GM12878 (cell line): ENCODE results near the gene BRD2. TPM values are rescaled to one million over a fixed set of nuclear protein-coding genes. Genes with fewer than 3 reads are reported as not detected.

ENCODE experiments used
- FOXM1 ChIP-seq: IDR thresholded peaks from 2 replicates; pipeline ENCODE4 v1.6.1; 2012; ENCODE audit warnings: low read depth, mild to moderate bottlenecking, inconsistent platforms, low read length, moderate library complexity
- IKZF1 ChIP-seq: fragments of 450-650 bp; conservative IDR thresholded peaks from 2 replicates; pipeline ENCODE4 v1.6.1; 2017; ENCODE audit warnings: antibody characterized with exemption, mild to moderate bottlenecking
- PKNOX1 ChIP-seq: fragments of 450-650 bp; IDR thresholded peaks from 2 replicates; pipeline ENCODE4 v1.6.1; 2016; ENCODE audit warnings: mild to moderate bottlenecking
- PRDM15 ChIP-seq: fragments of 450-650 bp; formaldehyde crosslinking; IDR thresholded peaks from 2 replicates; pipeline ENCODE4 v1.4.0; 2020; ENCODE audit warnings: mild to moderate bottlenecking, moderate library complexity
- RFX5 ChIP-seq: IDR thresholded peaks from 2 replicates; pipeline ENCODE4 v1.6.1; 2011; ENCODE audit warnings: low read depth, low read length, improper control_type of control experiment
- SIN3A ChIP-seq: IDR thresholded peaks from 2 replicates; pipeline ENCODE4 v1.6.1; 2012; ENCODE audit warnings: low read depth, low read length, improper control_type of control experiment
- SKIL ChIP-seq: fragments of 450-650 bp; IDR thresholded peaks from 2 replicates; pipeline ENCODE4 v1.6.1; 2017; ENCODE audit warnings: mild to moderate bottlenecking, low read depth, inconsistent platforms; ENCODE audit not compliant: poor library complexity, severe bottlenecking
- SMARCA5 ChIP-seq: fragments of 450-650 bp; IDR thresholded peaks from 2 replicates; pipeline ENCODE4 v1.6.1; 2017; ENCODE audit warnings: mild to moderate bottlenecking
- SUZ12 ChIP-seq: fragments of 200-600 bp; sonication (generic); IDR thresholded peaks from one replicate; pipeline ENCODE4 v1.6.1; 2018; ENCODE audit warnings: antibody characterized with exemption, mild to moderate bottlenecking; ENCODE audit not compliant: unreplicated experiment
- polyA plus RNA-seq, 11 experiments: library from polyadenylated mRNA; depleted of rRNA in 4 of 11; unstranded in 6 of 11; stranded (reverse) in 5 of 11; fragments of >200 nt; fragmentation: Nextera tagmentation in 4 of 11; fragmentation: Illumina TruSeq in 1 of 11; extraction: Ambion mirVana in 4 of 11; extraction: Trizol in 1 of 11; gene quantifications; 1 replicate in 1 of 11; 2 replicates in 10 of 11; pipeline versions ENCODE4 v1.2.1 to v1.2.3, GENCODE V29; 2011 to 2016; ENCODE audit warnings: inconsistent platforms in 2 of 11, missing spikeins in 2 of 11, low read depth in 1 of 11
- total RNA-seq, 4 experiments: library from RNA; depleted of rRNA in 3 of 4; stranded (reverse); fragments of >200 nt in 3 of 4; fragmentation: Illumina TruSeq in 1 of 4; extraction: Trizol in 1 of 4; gene quantifications; 2 replicates each; pipeline versions ENCODE4 v1.2.1 to v1.2.3, GENCODE V29; 2013 to 2021
- TF ChIP-seq, protein P1 (sequence below): fragments of 450-650 bp; IDR thresholded peaks from 2 replicates; pipeline ENCODE4 v1.6.1; 2017; ENCODE audit warnings: mild to moderate bottlenecking, moderate library complexity
- TF ChIP-seq, protein P2 (sequence below): fragments of 450-650 bp; IDR thresholded peaks from 2 replicates; pipeline ENCODE4 v1.6.1; 2017; ENCODE audit warnings: antibody characterized with exemption, mild to moderate bottlenecking, moderate library complexity

The BRD2 gene
- total and polyA plus RNA-seq, 10 of the 15 experiments (the other 5 are each of a cell fraction or from before 2014, with no cell fraction given): 32.2 to 239 (median 139) TPM

DNA sequence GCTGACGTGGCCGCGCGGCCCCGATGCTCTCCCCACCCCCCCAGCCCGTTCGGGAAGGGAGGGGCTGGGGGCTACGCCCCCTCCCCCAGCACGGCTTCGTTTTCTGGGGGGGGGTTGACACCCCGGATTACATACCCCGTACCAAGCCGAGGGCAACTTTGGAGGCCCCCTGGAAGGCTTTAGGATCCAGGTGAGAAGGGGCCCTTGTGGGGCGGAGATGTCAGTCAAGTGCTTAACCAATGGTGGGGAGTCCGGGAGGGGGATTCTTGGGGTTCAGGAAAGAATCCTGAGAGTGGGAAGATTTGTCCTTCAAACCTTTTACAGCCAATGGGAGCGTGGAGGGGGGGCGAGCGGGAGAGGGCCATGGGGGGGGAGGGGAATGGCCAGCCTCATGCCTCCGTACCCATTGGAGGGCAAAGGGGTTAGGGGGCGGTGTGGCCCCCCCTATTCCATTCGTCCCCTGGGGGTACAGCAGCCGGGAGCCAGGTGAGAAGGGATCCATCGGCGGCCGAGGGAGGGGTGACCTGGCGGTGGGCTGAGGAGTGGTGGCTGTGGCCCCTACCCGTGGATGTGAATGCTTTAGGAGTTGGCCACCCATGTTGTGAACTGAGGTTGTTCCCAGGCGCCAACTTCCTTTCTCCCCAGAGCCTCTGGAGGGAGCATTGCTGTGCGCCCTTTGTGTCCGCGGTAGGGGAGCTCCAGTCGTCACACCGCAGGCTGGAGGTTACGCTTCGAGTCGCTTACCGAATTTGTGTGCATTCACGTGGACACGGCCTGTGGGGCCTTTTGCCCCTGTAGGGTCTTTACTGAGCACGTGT, 682 bp downstream of the BRD2 start (continued):
- TF ChIP-seq PRDM15: no peak
- peak; percentile 76 for TF ChIP-seq IKZF1
- TF ChIP-seq FOXM1: no peak
- TF ChIP-seq, protein P1, sequence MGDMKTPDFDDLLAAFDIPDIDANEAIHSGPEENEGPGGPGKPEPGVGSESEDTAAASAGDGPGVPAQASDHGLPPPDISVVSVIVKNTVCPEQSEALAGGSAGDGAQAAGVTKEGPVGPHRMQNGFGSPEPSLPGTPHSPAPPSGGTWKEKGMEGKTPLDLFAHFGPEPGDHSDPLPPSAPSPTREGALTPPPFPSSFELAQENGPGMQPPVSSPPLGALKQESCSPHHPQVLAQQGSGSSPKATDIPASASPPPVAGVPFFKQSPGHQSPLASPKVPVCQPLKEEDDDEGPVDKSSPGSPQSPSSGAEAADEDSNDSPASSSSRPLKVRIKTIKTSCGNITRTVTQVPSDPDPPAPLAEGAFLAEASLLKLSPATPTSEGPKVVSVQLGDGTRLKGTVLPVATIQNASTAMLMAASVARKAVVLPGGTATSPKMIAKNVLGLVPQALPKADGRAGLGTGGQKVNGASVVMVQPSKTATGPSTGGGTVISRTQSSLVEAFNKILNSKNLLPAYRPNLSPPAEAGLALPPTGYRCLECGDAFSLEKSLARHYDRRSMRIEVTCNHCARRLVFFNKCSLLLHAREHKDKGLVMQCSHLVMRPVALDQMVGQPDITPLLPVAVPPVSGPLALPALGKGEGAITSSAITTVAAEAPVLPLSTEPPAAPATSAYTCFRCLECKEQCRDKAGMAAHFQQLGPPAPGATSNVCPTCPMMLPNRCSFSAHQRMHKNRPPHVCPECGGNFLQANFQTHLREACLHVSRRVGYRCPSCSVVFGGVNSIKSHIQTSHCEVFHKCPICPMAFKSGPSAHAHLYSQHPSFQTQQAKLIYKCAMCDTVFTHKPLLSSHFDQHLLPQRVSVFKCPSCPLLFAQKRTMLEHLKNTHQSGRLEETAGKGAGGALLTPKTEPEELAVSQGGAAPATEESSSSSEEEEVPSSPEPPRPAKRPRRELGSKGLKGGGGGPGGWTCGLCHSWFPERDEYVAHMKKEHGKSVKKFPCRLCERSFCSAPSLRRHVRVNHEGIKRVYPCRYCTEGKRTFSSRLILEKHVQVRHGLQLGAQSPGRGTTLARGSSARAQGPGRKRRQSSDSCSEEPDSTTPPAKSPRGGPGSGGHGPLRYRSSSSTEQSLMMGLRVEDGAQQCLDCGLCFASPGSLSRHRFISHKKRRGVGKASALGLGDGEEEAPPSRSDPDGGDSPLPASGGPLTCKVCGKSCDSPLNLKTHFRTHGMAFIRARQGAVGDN: peak; percentile 92
- TF ChIP-seq, protein P2, sequence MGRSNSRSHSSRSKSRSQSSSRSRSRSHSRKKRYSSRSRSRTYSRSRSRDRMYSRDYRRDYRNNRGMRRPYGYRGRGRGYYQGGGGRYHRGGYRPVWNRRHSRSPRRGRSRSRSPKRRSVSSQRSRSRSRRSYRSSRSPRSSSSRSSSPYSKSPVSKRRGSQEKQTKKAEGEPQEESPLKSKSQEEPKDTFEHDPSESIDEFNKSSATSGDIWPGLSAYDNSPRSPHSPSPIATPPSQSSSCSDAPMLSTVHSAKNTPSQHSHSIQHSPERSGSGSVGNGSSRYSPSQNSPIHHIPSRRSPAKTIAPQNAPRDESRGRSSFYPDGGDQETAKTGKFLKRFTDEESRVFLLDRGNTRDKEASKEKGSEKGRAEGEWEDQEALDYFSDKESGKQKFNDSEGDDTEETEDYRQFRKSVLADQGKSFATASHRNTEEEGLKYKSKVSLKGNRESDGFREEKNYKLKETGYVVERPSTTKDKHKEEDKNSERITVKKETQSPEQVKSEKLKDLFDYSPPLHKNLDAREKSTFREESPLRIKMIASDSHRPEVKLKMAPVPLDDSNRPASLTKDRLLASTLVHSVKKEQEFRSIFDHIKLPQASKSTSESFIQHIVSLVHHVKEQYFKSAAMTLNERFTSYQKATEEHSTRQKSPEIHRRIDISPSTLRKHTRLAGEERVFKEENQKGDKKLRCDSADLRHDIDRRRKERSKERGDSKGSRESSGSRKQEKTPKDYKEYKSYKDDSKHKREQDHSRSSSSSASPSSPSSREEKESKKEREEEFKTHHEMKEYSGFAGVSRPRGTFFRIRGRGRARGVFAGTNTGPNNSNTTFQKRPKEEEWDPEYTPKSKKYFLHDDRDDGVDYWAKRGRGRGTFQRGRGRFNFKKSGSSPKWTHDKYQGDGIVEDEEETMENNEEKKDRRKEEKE: no peak
- TF ChIP-seq SUZ12: no peak
- no peak for TF ChIP-seq SKIL
- TF ChIP-seq SIN3A: no peak
- TF ChIP-seq SMARCA5: 0 out of 2 replicates have a peak, but pooled peaks have one; percentile 69
- TF ChIP-seq RFX5: no peak
- peak; percentile 86 for TF ChIP-seq PKNOX1
